OCI-LY3 (cell line): ENCODE data around the gene NTNG2.

Experiments used
- CTCF ChIP-seq: fragments of 200-600, 300-600 bp; sonication (generic); IDR thresholded peaks from 2 replicates; pipeline ENCODE4 v1.5.1; 2014; ENCODE audit warnings: antibody characterized with exemption, low read length, low read depth
- EZH2phosphoT487 ChIP-seq: fragments of 200-600 bp; shearing (Covaris generic); IDR thresholded peaks from 2 replicates; pipeline ENCODE4 v1.6.1; 2018; ENCODE audit warnings: antibody characterized with exemption, mixed run types, low read depth

GRCh38 chr9:132168347-132168746, 6.5 kb downstream of the NTNG2 start:
- no peak for TF ChIP-seq CTCF
- no peak for TF ChIP-seq EZH2phosphoT487
